Fibroblast of the aortic adventitia (primary cell): ENCODE results near the gene ELOVL5. TPM values are rescaled to one million over a fixed set of nuclear protein-coding genes. Genes with fewer than 3 reads are reported as not detected.

Experiments
- DNase-seq: peaks from one replicate; pipeline ENCODE4 v3.0.0-alpha.2; 2010; ENCODE audit warnings: low read depth
- H3K4me3 ChIP-seq: 2 replicates; pipeline ENCODE4 v1.5.1; 2011; ENCODE audit warnings: low read depth, mild to moderate bottlenecking, control low read depth, low read length, moderate library complexity
- CTCF ChIP-seq: IDR thresholded peaks from 2 replicates; pipeline ENCODE4 v1.5.1; 2011; ENCODE audit warnings: mild to moderate bottlenecking, low read length, control low read depth, inconsistent platforms; ENCODE audit not compliant: insufficient read depth
- total RNA-seq: library from RNA; depleted of rRNA; stranded (reverse); fragments of >200 nt; gene quantifications from 2 replicates; pipeline ENCODE4 v1.2.3, GENCODE V29; 2012; ENCODE audit warnings: low replicate concordance

Gene ELOVL5
- total RNA-seq, 1 donor = 95.1 TPM

- no peak for TF ChIP-seq CTCF
- no peak overlapping the region for H3K4me3 ChIP-seq
- no peak for DNase-seq
These were observed 17.1 kb downstream of the ELOVL5 start for GRCh38 chr6:53331678-53332077.

GRCh38 chr6:53330137-53330536 is 18.6 kb downstream of the ELOVL5 start:
- no peak for TF ChIP-seq CTCF
- DNase-seq = no peak
- no peak overlapping the region for H3K4me3 ChIP-seq

- no peak overlapping the region for H3K4me3 ChIP-seq
- peak; percentile 46 for DNase-seq
- TF ChIP-seq CTCF = no peak
These were observed 20.4 kb downstream of the ELOVL5 start for GRCh38 chr6:53328375-53328774.

GRCh38 chr6:53327017-53327395 is 21.7 kb downstream of the ELOVL5 start:
- TF ChIP-seq CTCF = no peak
- no peak for DNase-seq
- H3K4me3 ChIP-seq = no peak overlapping the region

DNA sequence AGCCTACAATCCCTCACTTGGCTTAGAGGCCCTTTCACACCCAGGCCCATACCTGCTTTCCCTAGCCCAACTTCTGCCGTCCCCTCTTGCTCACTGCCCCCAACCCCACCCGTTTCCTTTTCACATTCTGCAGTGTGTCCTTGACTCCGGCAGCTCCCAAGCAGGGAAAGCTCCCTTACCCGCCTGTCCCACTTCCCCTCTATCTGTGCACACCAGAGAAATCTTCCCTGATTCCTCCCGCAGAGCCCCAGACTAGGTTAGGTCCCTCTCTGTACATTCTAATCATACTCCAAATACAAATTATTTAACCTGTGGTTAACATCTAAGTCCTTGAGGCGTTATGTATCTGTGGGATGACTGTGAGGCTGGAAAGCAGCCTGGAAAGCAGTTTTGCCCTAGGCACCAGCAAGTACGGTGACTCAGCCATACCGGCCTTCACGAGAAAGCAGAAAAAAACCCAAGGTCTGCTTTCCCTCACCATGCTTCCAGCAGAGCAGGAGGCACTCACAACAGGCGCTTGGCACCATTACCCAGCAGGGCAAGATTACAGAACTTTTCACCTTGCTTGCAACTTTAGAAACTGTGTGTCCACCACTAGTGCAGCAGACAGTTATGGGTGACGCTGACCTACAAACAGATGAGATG is 22.3 kb downstream of the ELOVL5 start:
- H3K4me3 ChIP-seq = no peak overlapping the region
- peak; percentile 98 for DNase-seq
- no peak for TF ChIP-seq CTCF

DNA sequence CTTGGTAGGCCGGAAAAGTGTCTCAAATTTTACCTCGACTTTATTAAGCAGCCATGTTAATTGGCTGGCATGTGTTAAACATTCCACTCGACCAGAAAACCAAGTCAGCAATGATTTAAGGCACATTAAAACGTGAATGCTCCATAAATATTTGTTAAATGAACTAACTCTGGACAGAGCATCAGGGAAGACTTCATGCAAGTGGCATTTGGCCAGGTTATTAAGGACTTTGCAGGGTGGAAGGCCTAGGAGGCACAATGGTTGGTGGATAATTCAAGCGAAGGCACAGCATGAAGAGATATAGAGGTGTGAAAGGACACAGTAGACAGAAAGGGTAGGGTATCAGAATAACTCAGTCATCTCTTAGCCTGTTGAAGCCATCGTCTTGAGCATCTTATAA is 23.0 kb downstream of the ELOVL5 start:
- DNase-seq = peak; percentile 36
- TF ChIP-seq CTCF = no peak
- H3K4me3 ChIP-seq = no peak overlapping the region

DNA sequence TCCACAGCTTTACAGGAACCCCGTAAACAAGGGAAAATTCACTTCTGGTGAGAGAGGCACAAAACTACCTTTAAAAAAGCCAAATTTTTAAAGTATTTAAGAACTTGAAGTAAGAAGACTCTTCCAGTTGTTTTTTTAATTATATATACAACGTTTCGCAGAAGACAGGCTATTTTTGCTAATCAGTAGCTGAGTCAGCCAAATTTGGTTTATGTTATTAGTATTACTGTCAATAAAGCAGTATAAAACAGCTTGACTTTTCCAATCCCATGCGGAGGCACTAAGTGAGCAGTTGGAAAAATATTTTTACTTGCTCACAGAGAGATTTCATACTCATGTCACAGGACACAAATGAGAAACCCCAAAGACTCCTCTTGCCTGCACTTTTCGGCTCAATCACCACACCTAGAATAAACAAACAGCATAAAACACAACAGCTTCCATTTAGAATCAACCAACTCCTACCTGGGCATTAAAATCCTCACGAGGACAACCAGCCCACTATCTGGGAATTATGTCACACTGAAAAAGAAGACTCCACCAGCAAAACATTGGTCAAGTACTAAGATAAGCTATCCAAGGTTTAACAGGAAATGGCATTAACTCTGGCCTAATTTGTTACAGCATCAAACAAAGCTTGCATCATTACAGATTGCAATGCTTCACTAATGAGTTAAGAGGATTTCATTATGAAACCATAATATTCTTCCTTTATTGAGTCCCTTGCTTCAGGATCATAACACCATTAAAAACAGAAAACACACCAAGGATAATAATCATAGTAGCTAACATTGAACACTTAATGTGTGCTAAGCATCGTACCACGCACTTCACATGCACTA is 26.3 kb downstream of the ELOVL5 start:
- no peak for TF ChIP-seq CTCF
- no peak overlapping the region for H3K4me3 ChIP-seq

More for the DNA sequence above, 26.3 kb downstream of the ELOVL5 start:
- peak; percentile 34 for DNase-seq
